T-cell (primary cell): ENCODE data around the gene DNMT3A. TPM values are rescaled to one million over a fixed set of nuclear protein-coding genes. Genes with fewer than 3 reads are reported as not detected.

Experiments used
- ATAC-seq, 4 experiments: fragments of 200-7000 bp in 3 of 4; fragments of 150-1000 bp in 1 of 4; cut with Tn5 transposase; replicated peaks in 1 of 4; 1 replicate in 3 of 4; 2 replicates in 1 of 4; pipeline ENCODE4 v1.10.0; 2021; ENCODE audit warnings: moderate library complexity in 3 of 4, mild to moderate bottlenecking in 2 of 4, moderate number of reproducible peaks in 1 of 4
- CTCF ChIA-PET, 2 donors: fragments of 300-600 bp; sonication (Branson Sonifier 250); formaldehyde crosslinking; loops; one replicate each; lab custom pipeline; 2022; ENCODE audit warnings: antibody characterized with exemption in 2 of 2; lab: Charles Lee
- POLR2A ChIA-PET, 2 donors: fragments of 300-600 bp; sonication (Branson Sonifier 250); formaldehyde crosslinking; loops; one replicate each; lab custom pipeline; 2022; ENCODE audit warnings: antibody characterized with exemption in 2 of 2; lab: Charles Lee
- DNase-seq, 35 experiments: peaks; one replicate each; pipeline versions ENCODE4 v3.0.0 to v3.0.0-alpha.2; 2013 to 2023
- H3K27ac ChIP-seq: one replicate; pipeline ENCODE4 v1.5.1; 2013; ENCODE audit warnings: low read length
- H3K27me3 ChIP-seq, 2 experiments: replicated peaks in 1 of 2; 1 replicate in 1 of 2; 2 replicates in 1 of 2; pipeline versions ENCODE4 v1.6.1 to v1.7.0; 2013; ENCODE audit warnings: low read length in 1 of 2, mixed read lengths in 1 of 2; ENCODE audit not compliant: control insufficient read depth in 2 of 2, insufficient read depth in 2 of 2; ENCODE audit errors: extremely low read depth in 1 of 2
- H3K36me3 ChIP-seq, 2 donors: 1 replicate in 1 of 2; 2 replicates in 1 of 2; pipeline versions ENCODE4 v1.6.1 to v1.7.0; 2013; ENCODE audit warnings: low read length in 1 of 2; ENCODE audit not compliant: control insufficient read depth in 2 of 2, insufficient read depth in 1 of 2; ENCODE audit errors: extremely low read depth in 1 of 2
- H3K4me1 ChIP-seq, 2 experiments: 1 replicate in 1 of 2; 2 replicates in 1 of 2; pipeline versions ENCODE4 v1.6.1 to v1.7.0; 2013; ENCODE audit warnings: low read length in 2 of 2, mixed read lengths in 1 of 2; ENCODE audit not compliant: insufficient read depth in 2 of 2, control insufficient read depth in 1 of 2; ENCODE audit errors: extremely low read depth in 1 of 2
- H3K4me3 ChIP-seq, 2 donors: 1 replicate in 1 of 2; 2 replicates in 1 of 2; pipeline versions ENCODE4 v1.5.1 to v1.7.0; 2013; ENCODE audit warnings: mild to moderate bottlenecking in 2 of 2, low read length in 1 of 2, moderate library complexity in 1 of 2; ENCODE audit not compliant: control insufficient read depth in 1 of 2; ENCODE audit errors: extremely low read depth in 1 of 2
- H3K9me3 ChIP-seq: 2 replicates; pipeline ENCODE4 v1.7.0; 2013
- H3K27ac Mint-ChIP-seq, 2 donors: one replicate each; pipeline ENCODE4 v1.8.0; 2020 to 2021; ENCODE audit warnings: mild to moderate bottlenecking in 2 of 2, mixed read lengths in 2 of 2
- H3K27me3 Mint-ChIP-seq, 2 donors: one replicate each; pipeline ENCODE4 v1.8.0; 2021 to 2022; ENCODE audit warnings: mixed read lengths in 2 of 2
- H3K36me3 Mint-ChIP-seq: one replicate; pipeline ENCODE4 v1.8.0; 2021; ENCODE audit warnings: mixed read lengths
- H3K4me1 Mint-ChIP-seq, 3 donors: one replicate each; pipeline ENCODE4 v1.8.0; 2020 to 2022; ENCODE audit warnings: mixed read lengths in 3 of 3, mild to moderate bottlenecking in 1 of 3
- H3K4me3 Mint-ChIP-seq, 3 donors: one replicate each; pipeline ENCODE4 v1.8.0; 2020 to 2022; ENCODE audit warnings: mild to moderate bottlenecking in 3 of 3, mixed read lengths in 3 of 3, moderate library complexity in 3 of 3
- H3K9me3 Mint-ChIP-seq, 3 donors: one replicate each; pipeline ENCODE4 v1.8.0; 2020 to 2022; ENCODE audit warnings: mixed read lengths in 3 of 3
- WGBS: methylation state at CpG from one replicate; pipeline ENCODE4 v1.1.5; 2013; ENCODE audit warnings: missing lambda C conversion rate; ENCODE audit not compliant: insufficient coverage; 5-methylcytosine and 5-hydroxymethylcytosine counted together
- total RNA-seq, 35 experiments: library from RNA in 6 of 35; stranded (reverse) in 6 of 35; fragments of 120-200 nt in 1 of 35; gene quantifications; one replicate each; pipeline versions ENCODE4 v1.2.1 to v1.2.4 and lab custom pipeline; 2013 to 2026

DNMT3A gene
- total RNA-seq, 5 donors from 2014 or later (not counting 1 experiment from before 2014, with no cell fraction given), result 78.7 to 125 (median 93.2) TPM

GRCh38 chr2:25377822-25378421 is 36.2 kb upstream of the DNMT3A start:
- H3K27ac ChIP-seq, result peak overlapping the region; percentile 87
- H3K9me3 Mint-ChIP-seq, result no peaks in the 10 kb centered on the region

DNA sequence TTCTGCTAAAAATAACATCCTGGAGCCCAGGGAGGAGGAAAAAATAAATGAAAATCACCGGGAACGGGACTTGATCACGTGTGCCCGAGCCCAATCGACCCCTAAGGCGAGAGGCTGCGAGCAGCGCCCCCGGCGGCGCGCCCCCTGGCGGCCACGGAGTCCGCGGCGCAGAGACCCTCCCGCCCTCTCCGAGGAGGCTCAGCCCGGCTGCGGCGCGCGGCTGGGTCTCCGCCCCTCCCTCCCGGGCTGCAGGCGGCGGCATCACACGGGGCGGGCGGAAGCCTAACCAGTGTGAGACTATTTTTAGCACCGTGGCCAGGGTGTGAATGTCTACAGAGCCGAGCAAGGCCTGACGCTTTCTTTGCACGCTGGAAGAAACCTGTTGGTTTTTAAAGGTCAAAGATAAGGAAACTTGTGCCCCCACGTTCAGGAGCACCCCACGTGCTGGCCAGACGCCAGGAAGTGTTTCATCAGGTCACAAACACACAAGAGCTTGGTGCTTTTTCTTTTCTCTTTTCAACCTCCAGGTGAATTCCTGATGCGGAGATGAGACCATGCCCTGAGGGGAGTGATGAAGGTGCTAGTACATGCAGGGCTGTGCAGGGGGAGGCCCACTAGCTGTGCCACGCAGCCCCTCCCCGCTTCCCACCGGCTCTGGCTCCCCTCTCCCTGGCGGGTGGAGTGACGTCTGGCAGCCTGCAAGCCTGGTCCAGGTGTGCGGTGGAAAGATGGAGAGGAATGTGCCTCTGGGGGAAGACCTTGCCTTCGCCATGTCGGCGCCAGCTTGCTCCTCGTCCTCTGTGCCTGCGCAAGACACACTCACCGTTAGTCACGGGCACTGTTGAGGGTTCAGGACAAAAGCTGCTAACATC is 35.3 kb upstream of the DNMT3A start:
- ChIA-PET POLR2A (interaction anchor here in 1 of 2 donors (0.5 to 0.6 kb wide), 2 partner anchors 11 to 728 kb away, joined by 4 to 8 read pairs; no protein-coding TSS in a partner anchor), CTCF (interaction anchor here (0.5 to 4.2 kb wide), 12 partner anchors 11 to 656 kb away, joined by 3 to 55 read pairs (median 4); no protein-coding TSS in a partner anchor)
- no peaks in the 10 kb centered on the region for H3K9me3 ChIP-seq
- Mint-ChIP-seq H3K9me3 (no peaks in the 10 kb centered on the region), H3K27me3 (no peaks in the 10 kb centered on the region), H3K36me3 (peaks cover 3% of the 10 kb centered on the region), H3K4me1 (peaks cover 36 to 39% (median 38%) of the 10 kb centered on the region in 3 donors), H3K4me3 (peak overlapping the region; percentile 51 to 78 (median 62)), H3K27ac (peak overlapping the region; percentile 90 to 94)
- WGBS, result 9% methylated on average over 45 of the region's 52 CpGs
- H3K4me1 ChIP-seq, result peaks cover 11 to 43% of the 10 kb centered on the region in 2 experiments
- peak overlapping the region; percentile 87 for H3K27ac ChIP-seq
- H3K27me3 ChIP-seq, result no peaks in the 10 kb centered on the region
- ATAC-seq (peak; percentile 99 to 100 (median 100)), DNase-seq (peak; percentile 82 to 96 (median 90))
- H3K4me3 ChIP-seq, result peak overlapping the region in 1 of 2 donors; percentile 20
- H3K36me3 ChIP-seq, result no peaks in the 10 kb centered on the region

More at GRCh38 chr2:25377822-25378421, 36.2 kb upstream of the DNMT3A start:
- H3K9me3 ChIP-seq, result no peaks in the 10 kb centered on the region
- no peaks in the 10 kb centered on the region for H3K27me3 Mint-ChIP-seq
- peak overlapping the region; percentile 90 to 94 for H3K27ac Mint-ChIP-seq
- POLR2A ChIA-PET, result interaction anchor here in 1 of 2 donors (0.6 kb wide), 1 partner anchor 727 kb away, joined by 4 read pairs; no protein-coding TSS in a partner anchor
- DNase-seq, result no peak
- H3K36me3 Mint-ChIP-seq, result peaks cover 3% of the 10 kb centered on the region
- no peak overlapping the region for H3K4me3 ChIP-seq
- H3K27me3 ChIP-seq, result no peaks in the 10 kb centered on the region
- peak overlapping the region in 2 of 3 donors; percentile 51 to 78 for H3K4me3 Mint-ChIP-seq
- H3K4me1 Mint-ChIP-seq, result peaks cover 36 to 39% (median 38%) of the 10 kb centered on the region in 3 donors
- H3K36me3 ChIP-seq, result no peaks in the 10 kb centered on the region
- ATAC-seq, result no peak
- 96% methylated on average over 21 of the region's 22 CpGs for WGBS
- H3K4me1 ChIP-seq, result peaks cover 11 to 43% of the 10 kb centered on the region in 2 experiments
- CTCF ChIA-PET, result interaction anchor here in 1 of 2 donors (0.5 to 4.2 kb wide), 4 partner anchors 15 to 655 kb away, joined by 4 to 55 read pairs (median 4); no protein-coding TSS in a partner anchor

GRCh38 chr2:25375989-25376545 is 34.3 kb upstream of the DNMT3A start:
- no peaks in the 10 kb centered on the region for H3K9me3 Mint-ChIP-seq
- ATAC-seq (no peak), DNase-seq (no peak)
- Histone ChIP-seq H3K4me3 (no peak overlapping the region), H3K27ac (peak overlapping the region; percentile 27), H3K36me3 (no peaks in the 10 kb centered on the region), H3K4me1 (peaks cover 11 to 43% of the 10 kb centered on the region in 2 experiments), H3K9me3 (no peaks in the 10 kb centered on the region), H3K27me3 (no peaks in the 10 kb centered on the region)
- POLR2A ChIA-PET, result no interaction called here
- H3K27me3 Mint-ChIP-seq, result no peaks in the 10 kb centered on the region
- WGBS, result 88% methylated on average over 10 of the region's 16 CpGs
- H3K4me3 Mint-ChIP-seq, result peak overlapping the region in 2 of 3 donors; percentile 23 to 57
- CTCF ChIA-PET, result interaction anchor here (0.6 to 4.2 kb wide), 13 partner anchors 10 to 460 kb away, joined by 3 to 55 read pairs (median 4); no protein-coding TSS in a partner anchor
- H3K27ac Mint-ChIP-seq, result peak overlapping the region; percentile 66 to 67
- peaks cover 3% of the 10 kb centered on the region for H3K36me3 Mint-ChIP-seq
- peaks cover 38 to 39% (median 38%) of the 10 kb centered on the region in 3 donors for H3K4me1 Mint-ChIP-seq

DNA sequence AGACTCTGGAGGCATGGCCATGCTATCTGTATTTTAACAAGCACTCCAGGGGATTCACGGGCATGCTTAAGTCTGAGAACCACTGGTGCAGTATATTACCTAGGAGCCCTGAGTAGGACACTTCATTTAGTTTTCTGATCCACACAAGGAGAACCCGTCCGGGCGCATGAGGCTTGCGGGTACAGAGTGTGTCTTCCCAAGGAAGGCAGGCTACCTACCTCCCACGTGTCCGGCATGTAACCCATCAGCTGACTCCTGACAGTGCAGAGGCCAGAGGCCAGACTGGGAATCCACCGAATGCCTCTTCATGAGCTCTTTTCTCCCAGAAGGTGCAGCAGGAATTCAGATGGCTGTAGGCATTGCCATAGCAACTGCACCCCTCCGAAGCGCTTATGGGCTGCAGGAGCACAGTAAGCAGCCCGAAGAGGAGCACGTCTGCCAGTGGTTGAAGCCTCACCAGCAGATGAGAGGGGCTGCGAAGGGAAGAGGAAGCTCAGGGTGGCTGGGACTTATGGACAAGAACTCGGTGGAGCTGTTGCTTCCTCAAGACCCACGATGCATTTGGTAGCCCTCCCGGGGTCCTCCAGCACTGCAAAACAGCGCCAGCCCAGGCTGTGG is 33.8 kb upstream of the DNMT3A start:
- H3K36me3 ChIP-seq, result no peaks in the 10 kb centered on the region
- peak overlapping the region in 1 of 3 donors; percentile 57 for H3K4me3 Mint-ChIP-seq
- H3K27me3 ChIP-seq, result no peaks in the 10 kb centered on the region
- H3K9me3 ChIP-seq, result no peaks in the 10 kb centered on the region
- ATAC-seq (no peak), DNase-seq (no peak)
- no peak overlapping the region for H3K27ac ChIP-seq
- 79% methylated on average over 14 of the region's 17 CpGs for WGBS
- H3K27me3 Mint-ChIP-seq, result no peaks in the 10 kb centered on the region
- H3K4me1 Mint-ChIP-seq, result peaks cover 38 to 39% (median 38%) of the 10 kb centered on the region in 3 donors
- H3K27ac Mint-ChIP-seq, result no peak overlapping the region
- H3K9me3 Mint-ChIP-seq, result no peaks in the 10 kb centered on the region
- peaks cover 3% of the 10 kb centered on the region for H3K36me3 Mint-ChIP-seq
- ChIA-PET POLR2A (no interaction called here), CTCF (interaction anchor here (1.0 to 4.2 kb wide), 7 partner anchors 9 to 99 kb away, joined by 3 to 55 read pairs (median 4); no protein-coding TSS in a partner anchor)
- no peak overlapping the region for H3K4me3 ChIP-seq
- H3K4me1 ChIP-seq, result peaks cover 11 to 43% of the 10 kb centered on the region in 2 experiments

DNA sequence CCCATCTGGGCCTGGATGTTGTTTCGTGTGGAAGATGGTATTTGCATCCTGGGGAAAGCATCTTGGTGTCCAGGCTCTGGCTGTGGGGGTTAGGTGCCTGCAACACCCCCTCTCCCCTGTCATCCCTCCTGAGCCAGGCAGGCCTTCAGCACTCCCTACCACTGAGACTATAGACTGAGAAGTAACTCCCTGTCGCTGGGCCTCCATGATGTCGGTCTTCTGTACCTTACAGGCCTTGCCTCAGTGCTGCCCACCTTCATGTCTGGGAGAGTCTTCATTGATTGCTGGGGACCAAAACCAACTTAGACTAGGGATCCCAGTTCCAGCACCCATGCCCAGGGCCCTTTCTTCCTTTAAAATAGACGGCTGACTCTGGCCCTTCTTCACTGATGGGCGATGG is 33.1 kb upstream of the DNMT3A start:
- 99% methylated on average over 4 of the region's 5 CpGs for WGBS
- H3K4me3 ChIP-seq, result no peak overlapping the region
- Mint-ChIP-seq H3K9me3 (no peaks in the 10 kb centered on the region), H3K27ac (no peak overlapping the region), H3K36me3 (peaks cover 2% of the 10 kb centered on the region), H3K4me1 (peaks cover 35 to 38% (median 36%) of the 10 kb centered on the region in 3 donors), H3K4me3 (no peak overlapping the region), H3K27me3 (no peaks in the 10 kb centered on the region)
- ATAC-seq (no peak), DNase-seq (peak in 1 of 35 experiments; percentile 1)
- no peaks in the 10 kb centered on the region for H3K36me3 ChIP-seq
- ChIA-PET CTCF (interaction anchor here in 1 of 2 donors (1.0 to 4.2 kb wide), 2 partner anchors 9 to 12 kb away, joined by 3 to 55 read pairs; no protein-coding TSS in a partner anchor), POLR2A (no interaction called here)
- peaks cover 11 to 42% of the 10 kb centered on the region in 2 experiments for H3K4me1 ChIP-seq
- no peaks in the 10 kb centered on the region for H3K27me3 ChIP-seq
- H3K27ac ChIP-seq, result no peak overlapping the region
- H3K9me3 ChIP-seq, result no peaks in the 10 kb centered on the region
